ENCODE results near the gene FCHSD1. TPM values are rescaled to one million over a fixed set of nuclear protein-coding genes. Genes with fewer than 3 reads are reported as not detected.

FCHSD1 gene
- polyA plus RNA-seq, 3 donors = 3.0 to 73.3 (median 3.4) TPM

- peaks cover 27% of the 10 kb centered on the region for H3K4me1 Mint-ChIP-seq
- peak overlapping the region; percentile 66 for H3K9ac ChIP-seq (ENCODE audit: insufficient read depth, low read length, poor library complexity, severe bottlenecking)
- no peak for TF ChIP-seq CTCF (IDR thresholded peaks at IDR 0.05)
- 54% methylated on average over 9 of the region's 9 CpGs for WGBS (ENCODE audit: insufficient coverage)
- peak overlapping the region; percentile 78 to 90 (median 90) for H3K4me3 ChIP-seq (replicated peaks in 1 of 3; ENCODE audit: low read depth in 2 of 3, low read length in 3 of 3)
- peaks cover 45 to 57% of the 10 kb centered on the region in 2 donors for H3K36me3 ChIP-seq (replicated peaks in 1 of 2; ENCODE audit: control insufficient read depth in 1 of 2, insufficient read depth in 2 of 2, low read length in 2 of 2)
- peak overlapping the region in 5 of 7 donors; percentile 32 to 94 (median 93) for H3K27ac Mint-ChIP-seq
- peaks cover 0 to 2% (median 2%) of the 10 kb centered on the region in 3 donors for H3K27me3 Mint-ChIP-seq (ENCODE audit: low read depth in 3 of 3)
- H3K4me2 ChIP-seq (replicated peaks; ENCODE audit: extremely low read depth, low read length, poor library complexity, severe bottlenecking) = peak overlapping the region; percentile 98
- H4K20me1 ChIP-seq (ENCODE audit: insufficient read depth, low read length) = no peaks in the 10 kb centered on the region
- intact Hi-C loops (cut with micrococcal nuclease) = loop anchor here in 1 of 2 donors (2.0 kb wide), 1 partner anchor 17 kb away; no protein-coding TSS in a partner anchor
- H3K27me3 ChIP-seq (ENCODE audit: control insufficient read depth in 2 of 2, insufficient read depth in 2 of 2, low read length in 2 of 2) = no peaks in the 10 kb centered on the region
- peaks cover 57 to 58% of the 10 kb centered on the region in 2 donors for H3K36me3 Mint-ChIP-seq
- H3K9me3 Mint-ChIP-seq = peaks cover 0 to 2% (median 0%) of the 10 kb centered on the region in 7 donors
- H3K27ac ChIP-seq (ENCODE audit: low read depth in 1 of 2, low read length in 2 of 2) = peak overlapping the region in 1 of 2 donors; percentile 65
- peaks cover 13 to 20% of the 10 kb centered on the region in 2 donors for H3K4me1 ChIP-seq (ENCODE audit: control insufficient read depth in 1 of 2, insufficient read depth in 2 of 2, low read length in 2 of 2)
- peak overlapping the region; percentile 97 for H2AFZ ChIP-seq (ENCODE audit: insufficient read depth, low read depth, low read length, poor library complexity, severe bottlenecking)
- peak overlapping the region; percentile 99 to 100 for H3K4me3 Mint-ChIP-seq
- no peaks in the 10 kb centered on the region for H3K79me2 ChIP-seq (ENCODE audit: insufficient read depth, low read length)
- H3K9me3 ChIP-seq (replicated peaks in 1 of 2; ENCODE audit: control insufficient read depth in 1 of 2, insufficient read depth in 1 of 2, low read length in 2 of 2) = no peaks in the 10 kb centered on the region
- no peak for DNase-seq
Measured at GRCh38 chr5:141651728-141652105, 499 bp upstream of the FCHSD1 start.

GRCh38 chr5:141649972-141650371 is 1.2 kb downstream of the FCHSD1 start:
- Histone ChIP-seq H3K9ac (ENCODE audit: insufficient read depth, low read length, poor library complexity, severe bottlenecking) (no peak overlapping the region), H3K79me2 (ENCODE audit: insufficient read depth, low read length) (no peaks in the 10 kb centered on the region), H3K27me3 (ENCODE audit: control insufficient read depth in 2 of 2, insufficient read depth in 2 of 2, low read length in 2 of 2) (no peaks in the 10 kb centered on the region), H3K4me2 (replicated peaks; ENCODE audit: extremely low read depth, low read length, poor library complexity, severe bottlenecking) (peak overlapping the region; percentile 98), H3K36me3 (replicated peaks in 1 of 2; ENCODE audit: control insufficient read depth in 1 of 2, insufficient read depth in 2 of 2, low read length in 2 of 2) (peaks cover 38 to 57% of the 10 kb centered on the region in 2 donors), H4K20me1 (ENCODE audit: insufficient read depth, low read length) (no peaks in the 10 kb centered on the region), H3K9me3 (replicated peaks in 1 of 2; ENCODE audit: control insufficient read depth in 1 of 2, insufficient read depth in 1 of 2, low read length in 2 of 2) (no peaks in the 10 kb centered on the region), H3K27ac (ENCODE audit: low read depth in 1 of 2, low read length in 2 of 2) (no peak overlapping the region), H3K4me1 (ENCODE audit: control insufficient read depth in 1 of 2, insufficient read depth in 2 of 2, low read length in 2 of 2) (peaks cover 13 to 20% of the 10 kb centered on the region in 2 donors), H2AFZ (ENCODE audit: insufficient read depth, low read depth, low read length, poor library complexity, severe bottlenecking) (no peak overlapping the region), H3K4me3 (replicated peaks in 1 of 3; ENCODE audit: low read depth in 2 of 3, low read length in 3 of 3) (peak overlapping the region in 1 of 3 experiments; percentile 90)
- no peak for DNase-seq
- Mint-ChIP-seq H3K27me3 (ENCODE audit: low read depth in 3 of 3) (peaks cover 0 to 2% (median 0%) of the 10 kb centered on the region in 3 donors), H3K27ac (no peak overlapping the region), H3K4me3 (peak overlapping the region in 1 of 2 donors; percentile 24), H3K9me3 (peaks cover 0 to 2% (median 0%) of the 10 kb centered on the region in 7 donors), H3K36me3 (peaks cover 56 to 58% of the 10 kb centered on the region in 2 donors), H3K4me1 (peaks cover 27% of the 10 kb centered on the region)
- no peak for TF ChIP-seq CTCF (IDR thresholded peaks at IDR 0.05)
- intact Hi-C loops (cut with micrococcal nuclease) = loop anchor here in 1 of 2 donors (2.0 kb wide), 1 partner anchor 15 kb away; no protein-coding TSS in a partner anchor
